ENCODE results near the gene FERMT3. TPM values are rescaled to one million over a fixed set of nuclear protein-coding genes. Genes with fewer than 3 reads are reported as not detected.

Gene FERMT3
- total and polyA plus RNA-seq, 12 donors = 2.3 to 30.8 (median 6.8) TPM

GRCh38 chr11:64266339-64266738 lies 59.8 kb downstream of the FERMT3 start:
- 91 to 92% methylated on average over 15 of the region's 15 CpGs for whole genome bisulfite sequencing, 2 donors
- Histone ChIP-seq H3K36me3 (peaks cover 0 to 59% (median 23%) of the 10 kb centered on the region in 9 donors), H3K9me3 (no peaks in the 10 kb centered on the region), H3K4me1 (peaks cover 18 to 33% (median 24%) of the 10 kb centered on the region in 9 donors), H3K4me3 (no peak overlapping the region), H3K27ac (peak overlapping the region in 3 of 10 donors; percentile 95 to 99 (median 99)), H3K27me3 (no peaks in the 10 kb centered on the region)
- DNase-seq (peak in 1 of 2 donors; percentile 9), ATAC-seq (no peak)
- TF ChIP-seq, protein P1, sequence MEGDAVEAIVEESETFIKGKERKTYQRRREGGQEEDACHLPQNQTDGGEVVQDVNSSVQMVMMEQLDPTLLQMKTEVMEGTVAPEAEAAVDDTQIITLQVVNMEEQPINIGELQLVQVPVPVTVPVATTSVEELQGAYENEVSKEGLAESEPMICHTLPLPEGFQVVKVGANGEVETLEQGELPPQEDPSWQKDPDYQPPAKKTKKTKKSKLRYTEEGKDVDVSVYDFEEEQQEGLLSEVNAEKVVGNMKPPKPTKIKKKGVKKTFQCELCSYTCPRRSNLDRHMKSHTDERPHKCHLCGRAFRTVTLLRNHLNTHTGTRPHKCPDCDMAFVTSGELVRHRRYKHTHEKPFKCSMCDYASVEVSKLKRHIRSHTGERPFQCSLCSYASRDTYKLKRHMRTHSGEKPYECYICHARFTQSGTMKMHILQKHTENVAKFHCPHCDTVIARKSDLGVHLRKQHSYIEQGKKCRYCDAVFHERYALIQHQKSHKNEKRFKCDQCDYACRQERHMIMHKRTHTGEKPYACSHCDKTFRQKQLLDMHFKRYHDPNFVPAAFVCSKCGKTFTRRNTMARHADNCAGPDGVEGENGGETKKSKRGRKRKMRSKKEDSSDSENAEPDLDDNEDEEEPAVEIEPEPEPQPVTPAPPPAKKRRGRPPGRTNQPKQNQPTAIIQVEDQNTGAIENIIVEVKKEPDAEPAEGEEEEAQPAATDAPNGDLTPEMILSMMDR (IDR thresholded peaks at IDR 0.05) = no peak
- intact Hi-C loops (cut with DNase I) = loop anchor here in 3 of 10 donors (2.0 kb wide), 2 partner anchors 14 to 16 kb away; partner anchors contain the start of gene PLCB3 (in 1 of the 3)

DNA sequence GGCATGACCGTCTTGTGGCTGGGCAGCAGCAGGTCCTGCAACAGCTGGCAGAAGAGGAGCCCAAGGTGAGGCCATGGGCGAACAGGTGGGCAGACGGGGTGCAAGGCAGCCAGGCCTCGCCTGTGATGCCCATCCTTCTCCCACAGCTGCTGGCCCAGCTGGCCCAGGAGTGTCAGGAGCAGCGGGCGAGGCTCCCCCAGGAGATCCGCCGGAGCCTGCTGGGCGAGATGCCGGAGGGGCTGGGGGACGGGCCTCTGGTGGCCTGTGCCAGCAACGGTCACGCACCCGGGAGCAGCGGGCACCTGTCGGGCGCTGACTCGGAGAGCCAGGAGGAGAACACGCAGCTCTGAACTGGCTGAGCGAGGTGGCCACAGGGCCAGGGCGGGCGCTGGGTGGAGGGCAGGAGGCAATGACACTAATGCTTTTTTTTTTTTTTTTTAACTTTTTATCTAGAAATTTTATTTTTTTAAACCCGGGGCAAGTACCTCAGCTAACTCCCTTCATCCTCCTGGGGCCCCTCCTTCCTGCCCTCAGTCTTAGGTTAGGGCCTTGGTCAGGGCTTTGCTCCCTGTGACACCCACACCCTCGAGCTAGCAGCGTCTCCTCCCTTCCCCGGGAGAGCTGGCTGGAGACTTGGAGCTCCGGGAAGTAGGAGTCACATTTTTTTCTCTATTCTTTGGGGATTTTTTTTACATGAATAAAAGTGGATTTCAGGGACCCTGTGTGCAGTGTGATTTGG lies 60.9 kb downstream of the FERMT3 start:
- Histone ChIP-seq H3K36me3 (peaks cover 0 to 50% (median 16%) of the 10 kb centered on the region in 9 donors), H3K4me3 (peak overlapping the region in 3 of 10 donors; percentile 73 to 84 (median 83)), H3K9me3 (no peaks in the 10 kb centered on the region), H3K27me3 (no peaks in the 10 kb centered on the region), H3K27ac (peak overlapping the region; percentile 58 to 100 (median 98)), H3K4me1 (peaks cover 18 to 43% (median 34%) of the 10 kb centered on the region in 9 donors)
- TF ChIP-seq, protein P1 (IDR thresholded peaks at IDR 0.05) = no peak
- ATAC-seq (no peak), DNase-seq (peak; percentile 31 to 51)
- WGBS, 2 donors = 76 to 84% methylated on average over 27 of the region's 27 CpGs
- intact Hi-C loops (cut with DNase I) = loop anchor here in 3 of 10 donors (2.0 kb wide), 2 partner anchors 15 to 17 kb away; partner anchors contain the start of gene PLCB3 (in 1 of the 3)

DNA sequence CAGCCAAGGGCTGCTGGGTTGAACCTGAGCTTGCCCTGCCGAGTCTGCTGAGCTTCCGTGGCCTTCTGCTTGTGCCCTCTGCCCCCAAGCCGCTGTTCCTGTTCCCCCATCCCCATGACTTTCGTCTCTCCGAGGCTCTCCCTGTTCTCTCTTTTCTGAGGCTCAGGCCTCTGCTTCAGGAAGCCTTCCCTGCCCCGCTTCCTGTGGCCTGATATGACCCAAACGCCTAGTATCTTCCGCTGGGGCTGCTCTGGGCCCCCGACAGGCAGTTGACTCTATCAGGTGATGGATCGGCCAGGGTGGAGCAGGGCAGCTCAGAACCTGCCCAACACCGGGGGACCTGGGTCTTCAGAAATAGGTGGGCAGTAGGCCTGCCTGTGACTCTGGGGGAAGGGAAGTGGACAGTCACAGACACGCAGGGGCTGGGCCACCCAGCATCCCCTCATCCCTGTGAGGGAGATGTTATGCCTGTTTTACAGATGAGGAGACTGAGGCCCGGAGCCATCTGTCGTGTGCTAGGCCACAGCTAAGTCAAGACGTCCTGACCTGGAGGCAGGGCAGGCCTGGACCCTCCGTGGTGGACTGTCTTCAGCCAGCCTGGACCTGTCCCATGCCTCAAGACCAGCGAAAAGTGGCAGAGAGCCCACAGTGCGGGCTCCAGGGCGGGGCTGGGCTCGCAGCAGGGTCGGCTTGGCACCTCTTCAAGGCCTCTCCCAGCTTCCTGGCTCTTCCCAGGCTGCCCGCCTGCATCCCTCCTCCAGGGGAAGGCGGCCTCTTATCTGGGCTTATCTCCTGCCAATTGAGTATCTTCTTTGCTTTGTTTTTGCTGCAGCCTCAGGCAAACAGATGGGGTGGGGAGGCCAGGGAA lies 61.7 kb downstream of the FERMT3 start:
- no peaks in the 10 kb centered on the region for H3K27me3 ChIP-seq
- TF ChIP-seq, protein P1 (IDR thresholded peaks at IDR 0.05) = no peak
- H3K4me3 ChIP-seq = peak overlapping the region; percentile 63 to 90 (median 74)
- H3K9me3 ChIP-seq = no peaks in the 10 kb centered on the region
- DNase-seq = peak; percentile 58 to 74
- intact Hi-C loops (cut with DNase I) = loop anchor here in 1 of 10 donors (1.0 to 2.0 kb wide), 2 partner anchors 17 to 64 kb away; partner anchors contain the start of gene PLCB3
- H3K4me1 ChIP-seq = peaks cover 18 to 49% (median 36%) of the 10 kb centered on the region in 9 donors
- peak in 2 of 8 donors; percentile 0 for ATAC-seq
- peak overlapping the region; percentile 58 to 100 (median 98) for H3K27ac ChIP-seq
- WGBS, 2 donors = 31 to 36% methylated on average over 23 of the region's 23 CpGs
- H3K36me3 ChIP-seq = peaks cover 0 to 42% (median 9%) of the 10 kb centered on the region in 9 donors
